Activated T-helper 1 cell treated with anti-CD3 and anti-CD28 coated beads, Interleukin-2, amount 50 U/mL, for 16 hours (primary cell): ENCODE data around the gene SOD2.
"Not testable (repeated sequence)": the region's sequence is repeated elsewhere in the genome, so short reads cannot be mapped to it uniquely, and the experiment has no call there.

Source experiments
- DNase-seq, 2 donors: peaks; one replicate each; pipeline ENCODE4 v3.0.0-alpha.2; 2020; ENCODE audit warnings: low read depth in 1 of 2, low spot score in 1 of 2

Gene SOD2

GRCh38 chr6:159693128-159693893 lies at the start of gene SOD2:
Gene SOD2, minus strand, starts transcription at chr6:159693241. Its CDS starts 74 bp downstream, at chr6:159693167.
- peak; percentile 67 to 72 for DNase-seq

GRCh38 chr6:159742165-159742564 lies 49.1 kb upstream of the SOD2 start:
- DNase-seq: no peak

GRCh38 chr6:159739341-159739740 lies 46.3 kb upstream of the SOD2 start:
- DNase-seq: no peak

- no peak for DNase-seq
Observed at GRCh38 chr6:159736908-159737307, 43.9 kb upstream of the SOD2 start.

GRCh38 chr6:159733395-159733794 lies 40.4 kb upstream of the SOD2 start:
- not testable (repeated sequence) for DNase-seq

- not testable (repeated sequence) for DNase-seq
Observed at GRCh38 chr6:159732550-159732949, 39.5 kb upstream of the SOD2 start.

- DNase-seq: no peak
Observed at GRCh38 chr6:159730332-159730676, 37.3 kb upstream of the SOD2 start.

- DNase-seq: no peak
Observed at GRCh38 chr6:159729598-159730331, 36.7 kb upstream of the SOD2 start.

- DNase-seq: no peak
Observed at GRCh38 chr6:159728531-159728964, 35.5 kb upstream of the SOD2 start.

GRCh38 chr6:159727717-159728445 lies 34.8 kb upstream of the SOD2 start:
- DNase-seq: peak in 1 of 2 donors; percentile 25

- peak; percentile 96 for DNase-seq
Observed at GRCh38 chr6:159726918-159727716, 34.1 kb upstream of the SOD2 start, which contains the start of gene WTAP. Gene WTAP, plus strand, starts transcription at chr6:159727506. Its CDS starts 8,760 bp downstream, at chr6:159736266.

GRCh38 chr6:159726255-159726917 lies 33.3 kb upstream of the SOD2 start:
- no peak for DNase-seq

GRCh38 chr6:159725208-159725607 lies 32.2 kb upstream of the SOD2 start:
- not testable (repeated sequence) for DNase-seq

- no peak for DNase-seq
Observed at GRCh38 chr6:159724778-159725177, 31.7 kb upstream of the SOD2 start.

GRCh38 chr6:159723259-159723658 lies 30.2 kb upstream of the SOD2 start:
- DNase-seq: no peak

- no peak for DNase-seq
Observed at GRCh38 chr6:159722655-159723054, 29.6 kb upstream of the SOD2 start.

- DNase-seq: not testable (repeated sequence)
Observed at GRCh38 chr6:159721981-159722380, 28.9 kb upstream of the SOD2 start.

- DNase-seq: no peak
Observed at GRCh38 chr6:159720708-159721107, 27.7 kb upstream of the SOD2 start.

- no peak for DNase-seq
Observed at GRCh38 chr6:159719287-159719686, 26.2 kb upstream of the SOD2 start.

GRCh38 chr6:159718634-159719033 lies 25.6 kb upstream of the SOD2 start:
- no peak for DNase-seq
